Neural progenitor cell (in vitro differentiated cells): ENCODE data around the gene E2F1.

ENCODE experiments used
- EZH2 ChIP-seq: fragments of 200-600 bp; sonication (generic); IDR thresholded peaks from 2 replicates; pipeline ENCODE4 v1.6.1; 2017; ENCODE audit warnings: antibody characterized with exemption, mild to moderate bottlenecking, moderate library complexity
- TF ChIP-seq, protein P1 (sequence below): fragments of 200-600 bp; sonication (generic); IDR thresholded peaks from 2 replicates; pipeline ENCODE4 v1.5.1; 2017; ENCODE audit warnings: antibody characterized with exemption, mild to moderate bottlenecking

DNA sequence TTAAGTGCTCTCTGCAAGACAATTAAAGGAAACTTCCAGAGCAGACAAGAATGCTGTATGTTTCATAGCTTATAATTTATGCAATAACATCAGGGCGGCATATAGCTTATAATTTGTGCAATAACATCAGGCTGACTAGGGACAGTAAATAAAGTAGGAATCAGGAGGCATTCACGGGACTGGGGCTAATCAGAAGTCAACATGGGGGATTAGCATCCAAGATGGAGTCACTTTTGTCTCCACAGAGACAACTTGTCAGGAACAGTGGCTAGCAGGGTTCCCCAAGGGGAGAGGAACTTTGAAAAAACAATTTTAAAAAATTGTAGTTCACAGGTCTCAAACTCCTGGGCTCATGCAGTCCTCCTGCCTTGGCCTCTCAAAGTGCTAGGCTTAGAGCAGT lies 42.3 kb upstream of the E2F1 start:
- TF ChIP-seq, protein P1, sequence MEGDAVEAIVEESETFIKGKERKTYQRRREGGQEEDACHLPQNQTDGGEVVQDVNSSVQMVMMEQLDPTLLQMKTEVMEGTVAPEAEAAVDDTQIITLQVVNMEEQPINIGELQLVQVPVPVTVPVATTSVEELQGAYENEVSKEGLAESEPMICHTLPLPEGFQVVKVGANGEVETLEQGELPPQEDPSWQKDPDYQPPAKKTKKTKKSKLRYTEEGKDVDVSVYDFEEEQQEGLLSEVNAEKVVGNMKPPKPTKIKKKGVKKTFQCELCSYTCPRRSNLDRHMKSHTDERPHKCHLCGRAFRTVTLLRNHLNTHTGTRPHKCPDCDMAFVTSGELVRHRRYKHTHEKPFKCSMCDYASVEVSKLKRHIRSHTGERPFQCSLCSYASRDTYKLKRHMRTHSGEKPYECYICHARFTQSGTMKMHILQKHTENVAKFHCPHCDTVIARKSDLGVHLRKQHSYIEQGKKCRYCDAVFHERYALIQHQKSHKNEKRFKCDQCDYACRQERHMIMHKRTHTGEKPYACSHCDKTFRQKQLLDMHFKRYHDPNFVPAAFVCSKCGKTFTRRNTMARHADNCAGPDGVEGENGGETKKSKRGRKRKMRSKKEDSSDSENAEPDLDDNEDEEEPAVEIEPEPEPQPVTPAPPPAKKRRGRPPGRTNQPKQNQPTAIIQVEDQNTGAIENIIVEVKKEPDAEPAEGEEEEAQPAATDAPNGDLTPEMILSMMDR: no peak
- TF ChIP-seq EZH2: no peak
